Measurements from ENCODE around the gene DHRSX. TPM values are rescaled to one million over a fixed set of nuclear protein-coding genes. Genes with fewer than 3 reads are reported as not detected.
A peak's percentile ranks its signal among the peaks of the same experiment; 100 is the strongest.

Gene DHRSX
- total RNA-seq, 1 donor from 2014 or later: 30.4 TPM

DNA sequence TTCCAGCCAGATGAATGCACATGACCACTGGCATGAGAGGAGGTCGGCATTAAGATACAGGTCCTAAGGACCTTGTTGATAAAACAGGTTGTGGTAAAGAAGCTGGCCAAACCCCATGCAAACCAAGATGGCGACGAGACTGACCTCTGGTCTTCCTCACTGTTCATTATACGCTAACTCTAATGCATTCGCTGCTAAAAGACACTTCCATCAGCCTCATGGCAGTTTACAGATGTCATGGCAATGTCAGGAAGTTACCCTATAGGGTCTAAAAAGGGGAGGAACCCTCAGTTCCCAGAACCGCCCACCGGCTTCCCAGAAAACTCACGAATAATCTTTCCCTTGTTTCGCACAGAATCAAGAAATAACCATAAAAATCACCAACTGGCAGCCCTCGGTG lies 182.4 kb downstream of the DHRSX start:
- Histone ChIP-seq H3K27me3 (ENCODE audit: insufficient read depth, low read length) (no peaks in the 10 kb centered on the region), H3K4me1 (ENCODE audit: insufficient read depth, low read length) (peaks cover 4% of the 10 kb centered on the region), H3K4me2 (ENCODE audit: low read length) (no peak overlapping the region), H2AFZ (ENCODE audit: low read depth, low read length) (no peak overlapping the region), H3K4me3 (ENCODE audit: insufficient read depth, low read depth, low read length) (no peak overlapping the region), H3K79me2 (ENCODE audit: insufficient read depth, low read length) (no peaks in the 10 kb centered on the region), H3K9ac (ENCODE audit: low read length) (no peak overlapping the region), H3K9me3 (ENCODE audit: insufficient read depth, low read depth, low read length) (no peaks in the 10 kb centered on the region), H4K20me1 (ENCODE audit: insufficient read depth, low read length) (no peaks in the 10 kb centered on the region), H3K36me3 (ENCODE audit: insufficient read depth, low read length) (no peaks in the 10 kb centered on the region), H3K27ac (ENCODE audit: low read depth, low read length) (no peak overlapping the region)
- no peak for FAIRE-seq
- Mint-ChIP-seq H3K27ac (ENCODE audit: unreplicated experiment) (no peak overlapping the region), H3K27me3 (ENCODE audit: low read depth, unreplicated experiment) (no peaks in the 10 kb centered on the region), H3K36me3 (ENCODE audit: low read depth, unreplicated experiment) (peaks cover 17% of the 10 kb centered on the region), H3K4me1 (ENCODE audit: low read depth, unreplicated experiment) (peaks cover 9% of the 10 kb centered on the region), H3K4me3 (ENCODE audit: unreplicated experiment) (no peak overlapping the region), H3K9me3 (ENCODE audit: unreplicated experiment) (peaks cover 14% of the 10 kb centered on the region)
- TF ChIP-seq, protein P1, sequence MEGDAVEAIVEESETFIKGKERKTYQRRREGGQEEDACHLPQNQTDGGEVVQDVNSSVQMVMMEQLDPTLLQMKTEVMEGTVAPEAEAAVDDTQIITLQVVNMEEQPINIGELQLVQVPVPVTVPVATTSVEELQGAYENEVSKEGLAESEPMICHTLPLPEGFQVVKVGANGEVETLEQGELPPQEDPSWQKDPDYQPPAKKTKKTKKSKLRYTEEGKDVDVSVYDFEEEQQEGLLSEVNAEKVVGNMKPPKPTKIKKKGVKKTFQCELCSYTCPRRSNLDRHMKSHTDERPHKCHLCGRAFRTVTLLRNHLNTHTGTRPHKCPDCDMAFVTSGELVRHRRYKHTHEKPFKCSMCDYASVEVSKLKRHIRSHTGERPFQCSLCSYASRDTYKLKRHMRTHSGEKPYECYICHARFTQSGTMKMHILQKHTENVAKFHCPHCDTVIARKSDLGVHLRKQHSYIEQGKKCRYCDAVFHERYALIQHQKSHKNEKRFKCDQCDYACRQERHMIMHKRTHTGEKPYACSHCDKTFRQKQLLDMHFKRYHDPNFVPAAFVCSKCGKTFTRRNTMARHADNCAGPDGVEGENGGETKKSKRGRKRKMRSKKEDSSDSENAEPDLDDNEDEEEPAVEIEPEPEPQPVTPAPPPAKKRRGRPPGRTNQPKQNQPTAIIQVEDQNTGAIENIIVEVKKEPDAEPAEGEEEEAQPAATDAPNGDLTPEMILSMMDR (IDR thresholded peaks at IDR 0.05; ENCODE audit: insufficient read depth, low read depth, low read length): no peak
- no peak for TF ChIP-seq EZH2 (IDR thresholded peaks at IDR 0.05; ENCODE audit: insufficient read depth, low read length)
- no peak for DNase-seq (ENCODE audit: low read depth)

GRCh38 chrX:2317527-2318055 lies 183.2 kb downstream of the DHRSX start:
- Mint-ChIP-seq H3K4me1 (ENCODE audit: low read depth, unreplicated experiment) (peaks cover 9% of the 10 kb centered on the region), H3K27ac (ENCODE audit: unreplicated experiment) (no peak overlapping the region), H3K36me3 (ENCODE audit: low read depth, unreplicated experiment) (peaks cover 14% of the 10 kb centered on the region), H3K4me3 (ENCODE audit: unreplicated experiment) (no peak overlapping the region), H3K27me3 (ENCODE audit: low read depth, unreplicated experiment) (no peaks in the 10 kb centered on the region), H3K9me3 (ENCODE audit: unreplicated experiment) (peaks cover 14% of the 10 kb centered on the region)
- peaks cover 4% of the 10 kb centered on the region for H3K4me1 ChIP-seq (ENCODE audit: insufficient read depth, low read length)
- no peaks in the 10 kb centered on the region for H3K36me3 ChIP-seq (ENCODE audit: insufficient read depth, low read length)
- DNase-seq (ENCODE audit: low read depth) (no peak), FAIRE-seq (no peak)
- no peaks in the 10 kb centered on the region for H3K9me3 ChIP-seq (ENCODE audit: insufficient read depth, low read depth, low read length)
- no peaks in the 10 kb centered on the region for H3K27me3 ChIP-seq (ENCODE audit: insufficient read depth, low read length)
- no peaks in the 10 kb centered on the region for H3K79me2 ChIP-seq (ENCODE audit: insufficient read depth, low read length)
- TF ChIP-seq EZH2 (IDR thresholded peaks at IDR 0.05; ENCODE audit: insufficient read depth, low read length): no peak
- TF ChIP-seq, protein P1 (IDR thresholded peaks at IDR 0.05; ENCODE audit: insufficient read depth, low read depth, low read length): no peak
- H3K27ac ChIP-seq (ENCODE audit: low read depth, low read length): no peak overlapping the region
- H3K4me3 ChIP-seq (ENCODE audit: insufficient read depth, low read depth, low read length): no peak overlapping the region
- no peaks in the 10 kb centered on the region for H4K20me1 ChIP-seq (ENCODE audit: insufficient read depth, low read length)
- H3K4me2 ChIP-seq (ENCODE audit: low read length): no peak overlapping the region
- H2AFZ ChIP-seq (ENCODE audit: low read depth, low read length): no peak overlapping the region
- no peak overlapping the region for H3K9ac ChIP-seq (ENCODE audit: low read length)

DNA sequence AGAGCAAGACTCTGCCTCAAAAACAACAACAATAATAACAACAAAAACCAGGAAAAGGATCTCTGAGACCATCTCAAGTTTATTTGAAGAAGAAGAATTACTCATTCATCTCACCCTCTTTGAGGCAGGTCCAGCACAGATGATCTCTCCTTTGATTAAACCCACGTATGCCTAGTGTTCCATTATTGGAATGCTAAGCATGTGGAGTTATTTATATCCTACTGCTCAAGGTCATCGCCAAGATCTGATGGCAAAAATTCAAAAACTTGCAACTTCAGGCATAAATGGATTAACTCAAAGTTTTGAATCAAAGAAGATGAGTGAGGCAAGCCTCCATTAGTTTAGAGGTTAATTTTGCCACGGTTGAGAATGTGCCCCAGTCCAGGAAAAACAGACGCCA lies 184.2 kb downstream of the DHRSX start:
- H3K4me2 ChIP-seq (ENCODE audit: low read length): no peak overlapping the region
- peak; percentile 25 for DNase-seq (ENCODE audit: low read depth)
- no peak overlapping the region for H3K27ac Mint-ChIP-seq (ENCODE audit: unreplicated experiment)
- peaks cover 9% of the 10 kb centered on the region for H3K4me1 Mint-ChIP-seq (ENCODE audit: low read depth, unreplicated experiment)
- no peak for TF ChIP-seq EZH2 (IDR thresholded peaks at IDR 0.05; ENCODE audit: insufficient read depth, low read length)
- TF ChIP-seq, protein P1 (IDR thresholded peaks at IDR 0.05; ENCODE audit: insufficient read depth, low read depth, low read length): no peak
- H3K36me3 ChIP-seq (ENCODE audit: insufficient read depth, low read length): no peaks in the 10 kb centered on the region
- H3K4me3 Mint-ChIP-seq (ENCODE audit: unreplicated experiment): no peak overlapping the region
- H3K27me3 Mint-ChIP-seq (ENCODE audit: low read depth, unreplicated experiment): no peaks in the 10 kb centered on the region
- H3K36me3 Mint-ChIP-seq (ENCODE audit: low read depth, unreplicated experiment): peaks cover 16% of the 10 kb centered on the region
- H3K27ac ChIP-seq (ENCODE audit: low read depth, low read length): no peak overlapping the region
- FAIRE-seq: no peak
- H3K9me3 ChIP-seq (ENCODE audit: insufficient read depth, low read depth, low read length): no peaks in the 10 kb centered on the region
- H3K27me3 ChIP-seq (ENCODE audit: insufficient read depth, low read length): no peaks in the 10 kb centered on the region
- no peak overlapping the region for H2AFZ ChIP-seq (ENCODE audit: low read depth, low read length)
- no peaks in the 10 kb centered on the region for H4K20me1 ChIP-seq (ENCODE audit: insufficient read depth, low read length)
- no peaks in the 10 kb centered on the region for H3K79me2 ChIP-seq (ENCODE audit: insufficient read depth, low read length)
- H3K9me3 Mint-ChIP-seq (ENCODE audit: unreplicated experiment): peaks cover 14% of the 10 kb centered on the region
- peaks cover 4% of the 10 kb centered on the region for H3K4me1 ChIP-seq (ENCODE audit: insufficient read depth, low read length)
- H3K9ac ChIP-seq (ENCODE audit: low read length): no peak overlapping the region
- H3K4me3 ChIP-seq (ENCODE audit: insufficient read depth, low read depth, low read length): no peak overlapping the region
